ENCODE results near the gene PTPRT. TPM values are rescaled to one million over a fixed set of nuclear protein-coding genes. Genes with fewer than 3 reads are reported as not detected.

PTPRT gene
- polyA plus RNA-seq, 1 donor = 0.78 TPM

- WGBS (ENCODE audit: insufficient coverage, low lambda C conversion rate) = 87% methylated on average over 3 of the region's 8 CpGs
- DNase-seq = no peak
- H3K36me3 ChIP-seq (ENCODE audit: control insufficient read depth, insufficient read depth, low read length) = no peaks in the 10 kb centered on the region
- no peak overlapping the region for H3K27ac ChIP-seq (ENCODE audit: low read length)
- no peaks in the 10 kb centered on the region for H3K9me3 ChIP-seq (ENCODE audit: control insufficient read depth, low read depth, low read length)
- H3K4me1 ChIP-seq (ENCODE audit: control insufficient read depth, insufficient read depth, low read length) = no peaks in the 10 kb centered on the region
- H3K4me3 ChIP-seq (ENCODE audit: low read length) = no peak overlapping the region
- no peaks in the 10 kb centered on the region for H3K27me3 ChIP-seq (ENCODE audit: control insufficient read depth, insufficient read depth, low read length)
Observed at GRCh38 chr20:43029176-43029575, 160.5 kb downstream of the PTPRT start.

- no peaks in the 10 kb centered on the region for H3K36me3 ChIP-seq (ENCODE audit: control insufficient read depth, insufficient read depth, low read length)
- no peaks in the 10 kb centered on the region for H3K27me3 ChIP-seq (ENCODE audit: control insufficient read depth, insufficient read depth, low read length)
- no peak for DNase-seq
- no peak overlapping the region for H3K27ac ChIP-seq (ENCODE audit: low read length)
- no peaks in the 10 kb centered on the region for H3K9me3 ChIP-seq (ENCODE audit: control insufficient read depth, low read depth, low read length)
- H3K4me3 ChIP-seq (ENCODE audit: low read length) = no peak overlapping the region
- H3K4me1 ChIP-seq (ENCODE audit: control insufficient read depth, insufficient read depth, low read length) = no peaks in the 10 kb centered on the region
- 63% methylated on average over 1 of the region's 3 CpGs for WGBS (ENCODE audit: insufficient coverage, low lambda C conversion rate)
Observed at GRCh38 chr20:43028470-43028869, 161.2 kb downstream of the PTPRT start.

- no peaks in the 10 kb centered on the region for H3K36me3 ChIP-seq (ENCODE audit: control insufficient read depth, insufficient read depth, low read length)
- WGBS (ENCODE audit: insufficient coverage, low lambda C conversion rate) = no CpG with 5 or more reads among the region's 3 CpGs
- no peak overlapping the region for H3K27ac ChIP-seq (ENCODE audit: low read length)
- H3K4me3 ChIP-seq (ENCODE audit: low read length) = no peak overlapping the region
- H3K27me3 ChIP-seq (ENCODE audit: control insufficient read depth, insufficient read depth, low read length) = no peaks in the 10 kb centered on the region
- H3K4me1 ChIP-seq (ENCODE audit: control insufficient read depth, insufficient read depth, low read length) = no peaks in the 10 kb centered on the region
- no peak for DNase-seq
- H3K9me3 ChIP-seq (ENCODE audit: control insufficient read depth, low read depth, low read length) = no peaks in the 10 kb centered on the region
Observed at GRCh38 chr20:43023836-43024235, 165.9 kb downstream of the PTPRT start.

- Histone ChIP-seq H3K4me3 (ENCODE audit: low read length) (no peak overlapping the region), H3K36me3 (ENCODE audit: control insufficient read depth, insufficient read depth, low read length) (no peaks in the 10 kb centered on the region), H3K4me1 (ENCODE audit: control insufficient read depth, insufficient read depth, low read length) (no peaks in the 10 kb centered on the region), H3K9me3 (ENCODE audit: control insufficient read depth, low read depth, low read length) (no peaks in the 10 kb centered on the region), H3K27ac (ENCODE audit: low read length) (no peak overlapping the region), H3K27me3 (ENCODE audit: control insufficient read depth, insufficient read depth, low read length) (no peaks in the 10 kb centered on the region)
- DNase-seq = no peak
- WGBS (ENCODE audit: insufficient coverage, low lambda C conversion rate) = no CpG with 5 or more reads among the region's 1 CpG
Observed at GRCh38 chr20:43022568-43022967, 167.1 kb downstream of the PTPRT start.

- no peak for DNase-seq
Observed at GRCh38 chr20:43022081-43022480, 167.6 kb downstream of the PTPRT start.

GRCh38 chr20:43017241-43018030 lies 172.3 kb downstream of the PTPRT start:
- no peaks in the 10 kb centered on the region for H3K27me3 ChIP-seq (ENCODE audit: control insufficient read depth, insufficient read depth, low read length)
- no peaks in the 10 kb centered on the region for H3K4me1 ChIP-seq (ENCODE audit: control insufficient read depth, insufficient read depth, low read length)

More at GRCh38 chr20:43022081-43022480, 167.6 kb downstream of the PTPRT start:
- Histone ChIP-seq H3K4me3 (ENCODE audit: low read length) (no peak overlapping the region), H3K36me3 (ENCODE audit: control insufficient read depth, insufficient read depth, low read length) (no peaks in the 10 kb centered on the region), H3K4me1 (ENCODE audit: control insufficient read depth, insufficient read depth, low read length) (no peaks in the 10 kb centered on the region), H3K27ac (ENCODE audit: low read length) (no peak overlapping the region), H3K27me3 (ENCODE audit: control insufficient read depth, insufficient read depth, low read length) (no peaks in the 10 kb centered on the region), H3K9me3 (ENCODE audit: control insufficient read depth, low read depth, low read length) (no peaks in the 10 kb centered on the region)
- no CpG with 5 or more reads among the region's 2 CpGs for WGBS (ENCODE audit: insufficient coverage, low lambda C conversion rate)

GRCh38 chr20:43016257-43016656 lies 173.4 kb downstream of the PTPRT start:
- Histone ChIP-seq H3K9me3 (ENCODE audit: control insufficient read depth, low read depth, low read length) (no peaks in the 10 kb centered on the region), H3K4me3 (ENCODE audit: low read length) (no peak overlapping the region), H3K36me3 (ENCODE audit: control insufficient read depth, insufficient read depth, low read length) (no peaks in the 10 kb centered on the region), H3K4me1 (ENCODE audit: control insufficient read depth, insufficient read depth, low read length) (no peaks in the 10 kb centered on the region), H3K27me3 (ENCODE audit: control insufficient read depth, insufficient read depth, low read length) (no peaks in the 10 kb centered on the region), H3K27ac (ENCODE audit: low read length) (no peak overlapping the region)
- DNase-seq = no peak
- WGBS (ENCODE audit: insufficient coverage, low lambda C conversion rate) = 70% methylated on average over 2 of the region's 4 CpGs

More at GRCh38 chr20:43017241-43018030, 172.3 kb downstream of the PTPRT start:
- H3K36me3 ChIP-seq (ENCODE audit: control insufficient read depth, insufficient read depth, low read length) = no peaks in the 10 kb centered on the region
- DNase-seq = no peak
- no peak overlapping the region for H3K27ac ChIP-seq (ENCODE audit: low read length)
- 15% methylated on average over 4 of the region's 13 CpGs for WGBS (ENCODE audit: insufficient coverage, low lambda C conversion rate)
- H3K9me3 ChIP-seq (ENCODE audit: control insufficient read depth, low read depth, low read length) = no peaks in the 10 kb centered on the region
- H3K4me3 ChIP-seq (ENCODE audit: low read length) = no peak overlapping the region

- no peaks in the 10 kb centered on the region for H3K9me3 ChIP-seq (ENCODE audit: control insufficient read depth, low read depth, low read length)
- no peaks in the 10 kb centered on the region for H3K36me3 ChIP-seq (ENCODE audit: control insufficient read depth, insufficient read depth, low read length)
- no peaks in the 10 kb centered on the region for H3K4me1 ChIP-seq (ENCODE audit: control insufficient read depth, insufficient read depth, low read length)
- no peaks in the 10 kb centered on the region for H3K27me3 ChIP-seq (ENCODE audit: control insufficient read depth, insufficient read depth, low read length)
- DNase-seq = no peak
- H3K4me3 ChIP-seq (ENCODE audit: low read length) = no peak overlapping the region
- no CpG with 5 or more reads among the region's 1 CpG for WGBS (ENCODE audit: insufficient coverage, low lambda C conversion rate)
- no peak overlapping the region for H3K27ac ChIP-seq (ENCODE audit: low read length)
Observed at GRCh38 chr20:43015566-43015965, 174.1 kb downstream of the PTPRT start.

GRCh38 chr20:43014206-43014605 lies 175.5 kb downstream of the PTPRT start:
- no CpG with 5 or more reads among the region's 6 CpGs for WGBS (ENCODE audit: insufficient coverage, low lambda C conversion rate)

GRCh38 chr20:43011491-43011890 lies 178.2 kb downstream of the PTPRT start:
- no peak overlapping the region for H3K27ac ChIP-seq (ENCODE audit: low read length)
- no peaks in the 10 kb centered on the region for H3K27me3 ChIP-seq (ENCODE audit: control insufficient read depth, insufficient read depth, low read length)
- H3K9me3 ChIP-seq (ENCODE audit: control insufficient read depth, low read depth, low read length) = no peaks in the 10 kb centered on the region
- no peaks in the 10 kb centered on the region for H3K36me3 ChIP-seq (ENCODE audit: control insufficient read depth, insufficient read depth, low read length)
- DNase-seq = no peak
- H3K4me1 ChIP-seq (ENCODE audit: control insufficient read depth, insufficient read depth, low read length) = no peaks in the 10 kb centered on the region
- no peak overlapping the region for H3K4me3 ChIP-seq (ENCODE audit: low read length)
- no CpG with 5 or more reads among the region's 3 CpGs for WGBS (ENCODE audit: insufficient coverage, low lambda C conversion rate)

More at GRCh38 chr20:43014206-43014605, 175.5 kb downstream of the PTPRT start:
- Histone ChIP-seq H3K4me1 (ENCODE audit: control insufficient read depth, insufficient read depth, low read length) (no peaks in the 10 kb centered on the region), H3K36me3 (ENCODE audit: control insufficient read depth, insufficient read depth, low read length) (no peaks in the 10 kb centered on the region), H3K27ac (ENCODE audit: low read length) (no peak overlapping the region), H3K9me3 (ENCODE audit: control insufficient read depth, low read depth, low read length) (no peaks in the 10 kb centered on the region), H3K27me3 (ENCODE audit: control insufficient read depth, insufficient read depth, low read length) (no peaks in the 10 kb centered on the region), H3K4me3 (ENCODE audit: low read length) (no peak overlapping the region)
- DNase-seq = no peak

- H3K36me3 ChIP-seq (ENCODE audit: control insufficient read depth, insufficient read depth, low read length) = no peaks in the 10 kb centered on the region
- DNase-seq = no peak
- WGBS (ENCODE audit: insufficient coverage, low lambda C conversion rate) = no CpG with 5 or more reads among the region's 8 CpGs
- H3K4me3 ChIP-seq (ENCODE audit: low read length) = no peak overlapping the region
- H3K27me3 ChIP-seq (ENCODE audit: control insufficient read depth, insufficient read depth, low read length) = no peaks in the 10 kb centered on the region
- H3K4me1 ChIP-seq (ENCODE audit: control insufficient read depth, insufficient read depth, low read length) = no peaks in the 10 kb centered on the region
- no peak overlapping the region for H3K27ac ChIP-seq (ENCODE audit: low read length)
- H3K9me3 ChIP-seq (ENCODE audit: control insufficient read depth, low read depth, low read length) = no peaks in the 10 kb centered on the region
Observed at GRCh38 chr20:43009532-43009931, 180.2 kb downstream of the PTPRT start.
